GM12873 (cell line): ENCODE data around the gene TMOD1.

ENCODE experiments used
- TF ChIP-seq, protein P1 (sequence below): IDR thresholded peaks from 2 replicates; pipeline ENCODE4 v1.5.1; 2012; ENCODE audit warnings: low read depth, mild to moderate bottlenecking, moderate library complexity, low read length, control low read depth; ENCODE audit not compliant: insufficient read depth; ENCODE audit errors: missing control alignments

Gene TMOD1

GRCh38 chr9:97517331-97518089 lies 16.0 kb downstream of the TMOD1 start:
- TF ChIP-seq, protein P1, sequence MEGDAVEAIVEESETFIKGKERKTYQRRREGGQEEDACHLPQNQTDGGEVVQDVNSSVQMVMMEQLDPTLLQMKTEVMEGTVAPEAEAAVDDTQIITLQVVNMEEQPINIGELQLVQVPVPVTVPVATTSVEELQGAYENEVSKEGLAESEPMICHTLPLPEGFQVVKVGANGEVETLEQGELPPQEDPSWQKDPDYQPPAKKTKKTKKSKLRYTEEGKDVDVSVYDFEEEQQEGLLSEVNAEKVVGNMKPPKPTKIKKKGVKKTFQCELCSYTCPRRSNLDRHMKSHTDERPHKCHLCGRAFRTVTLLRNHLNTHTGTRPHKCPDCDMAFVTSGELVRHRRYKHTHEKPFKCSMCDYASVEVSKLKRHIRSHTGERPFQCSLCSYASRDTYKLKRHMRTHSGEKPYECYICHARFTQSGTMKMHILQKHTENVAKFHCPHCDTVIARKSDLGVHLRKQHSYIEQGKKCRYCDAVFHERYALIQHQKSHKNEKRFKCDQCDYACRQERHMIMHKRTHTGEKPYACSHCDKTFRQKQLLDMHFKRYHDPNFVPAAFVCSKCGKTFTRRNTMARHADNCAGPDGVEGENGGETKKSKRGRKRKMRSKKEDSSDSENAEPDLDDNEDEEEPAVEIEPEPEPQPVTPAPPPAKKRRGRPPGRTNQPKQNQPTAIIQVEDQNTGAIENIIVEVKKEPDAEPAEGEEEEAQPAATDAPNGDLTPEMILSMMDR: no peak

DNA sequence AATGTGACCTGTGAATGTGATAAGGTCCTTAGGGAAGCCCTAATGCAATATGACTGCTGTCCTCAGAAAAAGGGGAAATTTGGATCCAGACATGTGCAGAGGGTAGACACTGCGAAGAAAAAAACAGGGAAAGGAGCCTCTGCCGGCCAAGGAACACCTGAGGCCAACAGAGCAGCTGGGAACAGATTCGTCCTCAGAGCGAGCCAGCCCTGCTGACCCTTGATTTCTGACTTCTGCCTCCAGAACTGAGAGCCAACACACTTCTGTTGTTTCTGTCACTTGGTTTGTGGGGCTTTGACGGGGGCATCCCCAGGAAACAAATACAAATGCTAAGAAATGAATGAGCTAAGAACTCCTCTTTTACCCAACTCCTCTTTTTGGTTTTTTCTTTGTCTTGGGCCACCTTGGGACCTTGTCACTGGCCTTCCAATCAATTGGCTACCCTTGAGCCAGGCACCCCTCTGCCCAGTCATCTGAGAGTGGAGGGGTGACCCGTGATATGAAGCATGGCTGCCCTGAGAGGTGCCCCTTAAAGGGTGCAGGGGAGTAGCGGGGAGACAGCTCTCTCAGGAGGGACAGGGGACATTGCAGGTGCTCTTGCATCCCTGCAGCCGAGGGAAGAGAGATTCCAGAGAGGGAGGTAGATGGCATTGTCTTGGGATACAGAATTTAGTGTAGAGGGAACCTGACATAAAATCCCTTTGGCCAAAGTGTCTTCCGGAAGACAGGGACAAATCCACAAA lies 16.9 kb downstream of the TMOD1 start:
- TF ChIP-seq, protein P1: no peak

DNA sequence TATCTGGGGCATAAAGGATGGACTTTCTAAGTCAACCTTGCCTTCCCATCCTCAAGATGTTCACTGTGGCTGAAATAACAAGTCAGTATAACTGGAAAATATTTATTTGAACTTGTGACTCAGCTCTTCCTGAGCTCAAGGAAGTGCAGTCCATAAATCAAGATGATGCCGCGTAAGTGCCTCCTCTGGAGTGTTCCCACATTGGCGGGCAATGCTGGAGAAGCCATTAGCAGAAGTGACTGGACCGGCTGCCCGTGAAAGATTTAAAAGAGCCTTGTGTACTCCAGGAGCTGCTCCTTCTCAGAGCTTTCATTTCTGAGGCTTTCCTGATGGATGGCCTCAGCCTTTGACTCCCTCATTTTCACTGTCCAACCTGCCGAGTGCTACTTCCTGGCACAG lies 17.4 kb downstream of the TMOD1 start:
- TF ChIP-seq, protein P1: no peak

- TF ChIP-seq, protein P1: no peak
Measured at GRCh38 chr9:97519441-97519970, 18.0 kb downstream of the TMOD1 start.

DNA sequence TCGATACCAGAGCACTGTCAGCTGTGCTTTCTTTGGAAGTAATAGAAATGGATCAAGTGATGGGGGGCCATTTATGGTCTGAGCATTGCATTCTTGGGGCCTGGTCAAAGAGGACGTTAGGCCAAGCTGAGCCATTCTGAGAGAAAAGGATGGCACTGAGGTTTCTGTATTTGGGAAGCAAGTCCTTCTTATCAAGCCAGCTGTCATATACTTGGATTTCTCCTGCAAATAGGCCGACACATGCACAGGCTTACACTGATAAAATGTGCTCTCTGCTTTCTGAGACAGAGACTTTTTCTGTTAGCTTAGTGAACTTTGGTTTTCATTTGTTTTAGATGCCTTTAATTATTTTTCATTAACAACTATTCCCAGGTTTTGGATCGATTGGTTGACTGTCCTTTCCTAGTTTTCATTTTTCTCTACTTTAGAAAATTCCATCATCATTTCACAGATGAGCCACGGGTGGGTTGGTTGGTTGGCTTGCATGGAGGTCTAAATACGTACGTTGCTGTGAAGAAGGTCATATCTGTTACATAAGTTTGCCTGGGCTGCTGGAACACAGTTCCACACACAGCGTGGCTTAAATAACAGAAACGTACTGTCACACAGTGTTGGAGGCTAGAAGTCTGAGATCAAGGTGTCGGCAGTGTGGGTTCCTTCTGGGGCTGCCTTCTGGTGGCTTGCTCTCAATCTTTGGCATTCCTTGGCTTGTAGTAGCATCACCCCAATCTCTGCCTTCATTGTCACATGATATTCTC lies 20.3 kb downstream of the TMOD1 start:
- TF ChIP-seq, protein P1: no peak

GRCh38 chr9:97524424-97524823 lies 23.0 kb downstream of the TMOD1 start:
- TF ChIP-seq, protein P1: no peak

- TF ChIP-seq, protein P1: no peak
Measured at GRCh38 chr9:97525451-97525850, 24.0 kb downstream of the TMOD1 start.
